C4-2B (cell line): ENCODE results near the gene ILKAP.

Experiments used
- ZFX ChIP-seq: fragments of 450-650 bp; IDR thresholded peaks from 2 replicates; pipeline ENCODE4 v1.6.1; 2017
- TF ChIP-seq, protein P1 (sequence below): fragments of 450-650 bp; conservative IDR thresholded peaks from 2 replicates; pipeline ENCODE4 v1.5.1; 2017; ENCODE audit warnings: mild to moderate bottlenecking

DNA sequence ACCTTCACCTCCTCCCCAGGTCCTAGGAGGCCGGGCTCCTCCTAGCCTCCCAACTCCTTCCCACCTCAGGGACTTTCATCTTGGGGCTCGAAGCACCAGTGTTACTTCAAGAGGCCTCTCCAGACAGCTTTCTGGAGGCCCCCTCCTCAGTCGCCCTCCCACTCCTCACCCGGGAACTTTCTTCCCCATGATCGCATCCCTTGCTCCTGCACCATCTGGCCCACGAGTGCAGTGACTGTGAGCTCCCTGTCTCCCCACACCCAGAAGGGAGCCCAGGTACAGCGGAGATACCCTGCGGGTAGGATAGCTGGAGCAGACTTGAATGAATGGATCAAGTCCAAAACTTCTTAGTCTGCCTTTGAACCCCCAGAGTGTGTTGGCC, 38.6 kb downstream of the ILKAP start:
- TF ChIP-seq, protein P1, sequence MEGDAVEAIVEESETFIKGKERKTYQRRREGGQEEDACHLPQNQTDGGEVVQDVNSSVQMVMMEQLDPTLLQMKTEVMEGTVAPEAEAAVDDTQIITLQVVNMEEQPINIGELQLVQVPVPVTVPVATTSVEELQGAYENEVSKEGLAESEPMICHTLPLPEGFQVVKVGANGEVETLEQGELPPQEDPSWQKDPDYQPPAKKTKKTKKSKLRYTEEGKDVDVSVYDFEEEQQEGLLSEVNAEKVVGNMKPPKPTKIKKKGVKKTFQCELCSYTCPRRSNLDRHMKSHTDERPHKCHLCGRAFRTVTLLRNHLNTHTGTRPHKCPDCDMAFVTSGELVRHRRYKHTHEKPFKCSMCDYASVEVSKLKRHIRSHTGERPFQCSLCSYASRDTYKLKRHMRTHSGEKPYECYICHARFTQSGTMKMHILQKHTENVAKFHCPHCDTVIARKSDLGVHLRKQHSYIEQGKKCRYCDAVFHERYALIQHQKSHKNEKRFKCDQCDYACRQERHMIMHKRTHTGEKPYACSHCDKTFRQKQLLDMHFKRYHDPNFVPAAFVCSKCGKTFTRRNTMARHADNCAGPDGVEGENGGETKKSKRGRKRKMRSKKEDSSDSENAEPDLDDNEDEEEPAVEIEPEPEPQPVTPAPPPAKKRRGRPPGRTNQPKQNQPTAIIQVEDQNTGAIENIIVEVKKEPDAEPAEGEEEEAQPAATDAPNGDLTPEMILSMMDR: no peak
- no peak for TF ChIP-seq ZFX
